AG04450 (cell line): ENCODE data around the gene ROBO4. TPM values are rescaled to one million over a fixed set of nuclear protein-coding genes. Genes with fewer than 3 reads are reported as not detected.

Source experiments
- CTCF ChIA-PET: fragments of 300-600, 350-600 bp; formaldehyde crosslinking; extraction: SDS; loops from one replicate; lab custom pipeline; 2022; ENCODE audit warnings: antibody characterized with exemption, inconsistent platforms; lab: Charles Lee
- POLR2A ChIA-PET: fragments of 350-600 bp; formaldehyde crosslinking; extraction: SDS; loops from one replicate; lab custom pipeline; 2021; ENCODE audit warnings: antibody characterized with exemption, inconsistent platforms; lab: Yijun Ruan, JAX
- DNase-seq: peaks from one replicate; pipeline ENCODE4 v3.0.0-alpha.2; 2011; ENCODE audit warnings: low read depth, low spot score
- H3K27ac ChIP-seq: one replicate; pipeline ENCODE4 v1.5.1; 2012; ENCODE audit warnings: low read depth, low read length, control low read depth
- H3K27me3 ChIP-seq: one replicate; pipeline ENCODE4 v1.6.0; 2012; ENCODE audit warnings: low read length; ENCODE audit not compliant: control insufficient read depth, insufficient read depth
- H3K4me3 ChIP-seq: 2 replicates; pipeline ENCODE4 v1.5.1; 2011; ENCODE audit warnings: mild to moderate bottlenecking, low read depth, low read length, control low read depth
- H3K9me3 ChIP-seq: 2 replicates; pipeline ENCODE4 v1.5.1; 2012; ENCODE audit warnings: low read length; ENCODE audit not compliant: control insufficient read depth, insufficient read depth
- CTCF ChIP-seq: IDR thresholded peaks from 2 replicates; pipeline ENCODE4 v1.5.1; 2011; ENCODE audit warnings: low read depth, low read length, control low read depth, inconsistent platforms
- polyA plus RNA-seq: library from polyadenylated mRNA; depleted of rRNA; stranded (reverse); fragments of >200 nt; gene quantifications from 2 replicates; pipeline ENCODE4 v1.2.3, GENCODE V29; 2011

ROBO4 gene
- polyA plus RNA-seq, 1 experiment = 0.40 TPM

- ChIA-PET POLR2A (interaction anchor here (0.8 to 0.9 kb wide), 2 partner anchors 15 to 45 kb away, joined by 3 read pairs; partner anchors contain the start of gene HEPACAM), CTCF (interaction anchor here (0.6 to 3.0 kb wide), 4 partner anchors 15 to 1836 kb away, joined by 3 to 16 read pairs (median 4); no protein-coding TSS in a partner anchor)
- DNase-seq = no peak
- TF ChIP-seq CTCF = no peak
- peaks cover 3% of the 10 kb centered on the region; the same call in 1 of the 2 replicates for H3K9me3 ChIP-seq
- no peak overlapping the region for H3K4me3 ChIP-seq
- H3K27me3 ChIP-seq = no peaks in the 10 kb centered on the region
- no peak overlapping the region for H3K27ac ChIP-seq
Observed at GRCh38 chr11:124890683-124891372, 6.8 kb downstream of the ROBO4 start.

- Histone ChIP-seq H3K4me3 (no peak overlapping the region), H3K27ac (no peak overlapping the region), H3K27me3 (no peaks in the 10 kb centered on the region), H3K9me3 (peaks cover 3% of the 10 kb centered on the region; the same call in 1 of the 2 replicates)
- TF ChIP-seq CTCF = no peak
- ChIA-PET POLR2A (interaction anchor here (0.8 to 0.9 kb wide), 2 partner anchors 14 to 45 kb away, joined by 3 read pairs; partner anchors contain the start of gene HEPACAM), CTCF (interaction anchor here (0.8 to 3.0 kb wide), 3 partner anchors 14 to 246 kb away, joined by 3 to 16 read pairs (median 3); no protein-coding TSS in a partner anchor)
- no peak for DNase-seq
Observed at GRCh38 chr11:124890151-124890550, 7.5 kb downstream of the ROBO4 start.

GRCh38 chr11:124889191-124890091, 8.2 kb downstream of the ROBO4 start:
- no peaks in the 10 kb centered on the region for H3K27me3 ChIP-seq
- H3K9me3 ChIP-seq = peaks cover 3% of the 10 kb centered on the region; the same call in 1 of the 2 replicates
- no peak for TF ChIP-seq CTCF
- no peak overlapping the region for H3K4me3 ChIP-seq
- no peak overlapping the region for H3K27ac ChIP-seq
- ChIA-PET CTCF (interaction anchor here (0.6 to 3.0 kb wide), 5 partner anchors 13 to 244 kb away, joined by 3 to 16 read pairs (median 4); no protein-coding TSS in a partner anchor), POLR2A (interaction anchor here (0.6 to 0.7 kb wide), 2 partner anchors 23 to 53 kb away, joined by 3 to 15 read pairs; no protein-coding TSS in a partner anchor)
- DNase-seq = no peak

- TF ChIP-seq CTCF = no peak
- no peak for DNase-seq
- POLR2A ChIA-PET = interaction anchor here (1.0 to 1.2 kb wide), 2 partner anchors 8 to 11 kb away, joined by 4 read pairs; partner anchors contain the start of gene ROBO4
- H3K9me3 ChIP-seq = peaks cover 3% of the 10 kb centered on the region; the same call in 1 of the 2 replicates
- CTCF ChIA-PET = interaction anchor here (1.6 kb wide), 1 partner anchor 11 kb away, joined by 10 read pairs; no protein-coding TSS in a partner anchor
- H3K4me3 ChIP-seq = no peak overlapping the region
- H3K27me3 ChIP-seq = no peaks in the 10 kb centered on the region
- no peak overlapping the region for H3K27ac ChIP-seq
Observed at GRCh38 chr11:124887667-124888013, 10.0 kb downstream of the ROBO4 start.
